ENCODE measurements around the gene COQ10B.
A peak's percentile ranks its signal among the peaks of the same experiment; 100 is the strongest.
"Not testable (repeated sequence)": the region's sequence is repeated elsewhere in the genome, so short reads cannot be mapped to it uniquely, and the experiment has no call there.

Gene COQ10B

DNA sequence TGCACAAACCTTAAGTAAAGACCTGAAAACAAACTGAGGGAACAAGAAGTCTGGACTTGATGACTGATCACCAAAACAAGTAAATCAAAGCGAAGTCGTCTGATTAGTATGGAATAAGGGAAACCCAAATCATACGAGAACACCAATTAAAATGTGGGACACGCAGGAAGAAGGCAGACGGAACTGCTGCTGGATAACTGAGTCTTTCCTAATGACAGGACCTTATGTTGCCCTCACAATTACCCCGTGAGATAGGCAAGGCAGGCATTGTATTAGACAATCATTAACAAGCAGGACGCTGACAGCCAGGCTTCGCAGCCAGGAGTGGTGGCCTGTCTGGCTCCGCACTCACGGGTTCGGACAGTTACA is 614 bp upstream of the COQ10B start:
- no peak for DNase-seq

DNA sequence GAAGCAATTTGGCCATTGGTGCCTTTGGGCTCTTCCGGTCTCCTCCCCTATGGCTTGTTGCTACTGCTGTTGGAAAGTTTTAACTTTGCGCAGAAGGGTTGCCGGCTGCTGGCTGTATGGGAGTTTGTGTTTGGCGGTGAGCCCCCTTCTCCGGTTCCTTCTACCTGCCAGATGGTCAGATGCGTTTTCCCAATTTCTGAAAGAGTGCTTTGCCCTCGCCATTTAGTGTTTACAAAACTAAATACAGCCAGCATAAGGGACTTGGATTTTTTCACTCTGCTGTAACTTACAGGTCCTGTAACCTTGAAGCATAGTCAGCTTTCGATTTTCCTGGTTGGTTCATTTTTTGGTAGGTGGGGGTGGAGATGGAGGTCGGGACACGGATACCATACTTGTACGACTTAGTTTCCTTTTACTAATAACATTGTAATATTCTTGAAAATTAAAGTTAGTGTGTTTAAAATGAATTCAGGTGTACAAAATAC is 604 bp downstream of the COQ10B start:
- DNase-seq = no peak

DNA sequence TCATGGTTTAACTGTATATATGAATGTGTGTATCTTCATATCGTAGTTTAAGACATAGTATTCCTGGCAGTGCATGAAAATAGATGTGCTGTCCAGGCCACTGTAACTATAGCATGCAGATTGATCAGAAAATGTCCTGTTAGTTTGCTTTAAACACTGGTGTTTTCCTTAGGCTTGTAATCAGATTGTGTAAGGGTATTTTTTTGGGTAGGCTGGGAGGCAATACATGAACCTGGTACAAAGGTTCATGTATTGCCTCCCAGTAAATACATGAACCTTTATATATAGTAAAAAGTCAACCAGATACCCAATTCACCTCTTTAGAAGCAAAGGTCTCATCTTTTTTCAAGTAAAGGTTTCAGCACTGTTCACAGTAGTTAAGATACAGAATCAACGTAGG is 1.6 kb downstream of the COQ10B start:
- DNase-seq = no peak

DNA sequence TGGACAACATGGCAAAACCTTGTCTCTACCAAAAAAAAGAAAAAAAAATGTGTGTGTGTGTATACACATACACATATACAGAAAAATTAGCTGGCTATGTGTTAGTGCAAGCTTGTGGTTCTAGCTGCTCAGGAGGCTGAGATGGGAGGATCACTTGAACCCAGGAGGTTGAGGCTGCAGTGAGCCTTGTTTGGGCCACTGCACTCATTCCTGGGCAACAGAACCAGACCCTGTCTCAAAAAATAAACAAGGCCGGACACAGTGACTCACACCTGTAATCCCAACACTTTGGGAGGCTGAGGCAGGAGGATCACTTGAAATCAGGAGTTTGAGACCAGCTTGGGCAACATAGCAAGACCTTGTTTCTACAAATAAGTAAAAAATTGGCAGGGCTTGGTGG is 2.1 kb downstream of the COQ10B start:
- DNase-seq = no peak

DNA sequence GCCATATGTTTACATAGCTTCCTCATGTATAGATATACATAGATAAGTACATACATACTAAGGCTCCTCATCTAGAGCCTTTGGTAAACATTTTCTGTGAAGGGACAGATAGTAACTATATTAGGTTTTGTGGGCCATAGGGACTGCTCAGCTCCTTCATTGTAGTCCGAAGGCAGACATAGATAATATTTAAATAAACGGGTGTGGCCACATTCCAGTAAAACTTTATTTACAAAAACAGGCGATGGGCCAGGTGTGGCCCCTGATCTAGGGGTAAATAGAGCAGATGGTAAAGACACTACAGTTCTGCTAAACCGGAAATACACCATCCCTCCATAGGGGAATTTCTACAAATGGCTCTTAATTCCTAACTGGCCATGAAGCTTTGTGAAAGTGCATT is 7.3 kb downstream of the COQ10B start:
- no peak for DNase-seq

DNA sequence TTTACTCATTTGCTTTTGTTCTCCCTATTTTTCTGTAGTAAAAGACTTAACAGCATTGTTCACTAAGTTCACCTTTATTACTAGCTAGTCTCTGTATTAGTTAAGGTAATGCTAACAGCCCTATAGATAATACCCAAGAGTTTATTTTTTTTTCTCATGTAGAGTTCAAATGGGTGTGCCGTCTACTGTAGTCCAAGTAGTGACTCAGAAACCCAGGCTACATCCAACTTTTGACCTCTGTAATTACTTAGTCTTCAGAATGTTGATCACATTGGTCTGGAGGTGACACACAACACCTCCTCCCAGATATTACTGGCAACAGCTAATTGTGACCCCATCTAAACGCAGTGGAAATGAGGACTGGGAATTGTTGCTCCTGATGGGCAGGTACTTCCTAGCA is 7.7 kb downstream of the COQ10B start:
- DNase-seq = no peak

DNA sequence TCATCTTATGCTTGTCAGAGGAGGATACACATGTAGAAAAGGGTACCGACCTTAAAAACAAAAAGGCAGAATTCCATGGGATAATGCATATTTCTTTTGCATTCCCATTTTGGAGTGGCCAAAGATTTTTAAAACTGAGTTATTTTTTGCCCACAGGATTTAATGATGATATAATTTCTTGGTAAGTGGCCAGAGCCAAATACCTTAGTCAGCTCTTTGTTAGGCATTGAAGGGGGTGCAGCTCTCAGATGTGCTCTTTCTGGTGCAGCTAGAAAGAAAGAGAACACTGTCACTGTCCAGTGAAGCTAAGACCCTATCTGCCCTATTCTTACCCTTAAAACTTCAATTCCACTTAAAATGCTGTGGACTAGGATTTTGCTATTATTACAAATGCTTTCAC is 10.8 kb downstream of the COQ10B start:
- DNase-seq = no peak

DNA sequence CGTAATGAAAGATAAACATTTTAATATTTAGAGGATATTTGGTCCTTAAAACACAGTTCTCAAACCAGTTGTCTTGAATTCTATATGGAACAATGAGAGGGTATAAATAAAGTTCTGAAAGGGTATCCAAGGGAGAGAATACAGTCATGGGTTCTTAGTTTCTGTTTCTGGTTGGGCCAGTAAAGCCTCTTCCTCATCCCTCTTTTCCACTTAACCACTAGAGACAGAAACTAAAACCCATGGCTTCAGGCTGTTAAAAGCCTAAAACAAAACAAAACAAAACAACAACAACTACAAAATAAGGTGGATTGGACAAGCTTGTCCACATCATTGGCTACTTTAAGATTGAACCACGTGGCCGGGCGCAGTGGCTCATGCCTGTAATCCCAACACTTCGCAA is 18.8 kb downstream of the COQ10B start:
- no peak for DNase-seq

DNA sequence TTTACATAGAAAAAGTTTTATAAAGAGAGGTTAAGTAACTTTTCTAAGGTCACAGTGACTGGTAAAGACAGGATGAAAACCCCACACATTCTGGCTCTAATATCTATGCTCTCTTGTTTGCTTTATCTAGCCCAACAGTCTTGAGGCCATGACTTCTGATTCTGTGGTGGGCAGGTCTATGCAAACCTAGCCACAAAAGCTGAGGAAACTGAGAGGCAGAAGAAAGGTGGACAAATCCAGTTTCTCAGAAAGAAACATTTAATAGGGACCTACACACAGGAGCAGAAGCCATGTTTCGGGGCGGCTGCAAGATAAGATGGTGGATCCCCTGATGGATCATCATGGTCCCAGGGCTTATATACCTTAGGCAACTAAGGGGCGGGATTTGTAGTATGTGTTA is 24.4 kb downstream of the COQ10B start:
- DNase-seq = no peak

DNA sequence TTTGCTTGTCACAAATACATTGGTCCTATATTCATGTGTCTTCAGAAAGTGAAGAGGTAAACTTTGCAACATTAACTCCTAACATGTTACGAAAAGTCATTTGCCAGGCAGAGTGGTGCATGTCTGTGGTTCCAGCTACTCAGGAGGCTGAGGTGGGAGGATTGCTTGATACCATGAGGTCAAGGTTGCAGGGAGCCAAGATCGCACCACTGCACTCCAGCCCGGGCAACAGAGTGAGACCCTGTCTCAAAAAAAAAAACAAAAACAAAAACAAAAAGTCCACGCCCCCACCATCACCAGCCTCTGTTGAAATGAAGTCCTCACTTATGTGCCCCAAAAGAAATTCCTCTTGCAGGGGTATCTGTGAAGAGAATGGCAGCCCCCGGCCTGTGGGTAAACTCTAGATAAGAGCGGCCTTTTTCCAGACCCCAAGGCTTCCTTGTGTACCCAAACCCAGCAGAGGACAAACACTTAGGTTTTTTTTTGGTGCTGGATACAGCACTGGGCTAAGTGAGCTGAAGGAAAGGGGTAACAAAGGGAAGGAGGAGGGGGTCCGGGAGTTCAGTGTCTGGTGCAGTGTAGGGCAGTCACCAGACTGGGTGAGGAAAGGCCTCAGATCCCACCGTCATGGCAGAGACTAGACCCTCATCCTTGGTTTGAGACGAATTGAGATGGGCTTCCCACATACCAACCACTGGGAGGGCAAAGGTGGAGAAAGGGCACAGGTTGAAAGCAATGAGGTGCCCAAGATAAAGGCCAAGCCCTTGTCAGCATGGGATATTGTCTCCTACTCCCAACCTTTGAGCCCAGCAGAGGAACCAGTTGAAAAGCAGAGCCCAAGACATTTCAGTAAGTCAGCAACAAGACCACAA is 27.0 kb downstream of the COQ10B start:
- no peak for DNase-seq

DNA sequence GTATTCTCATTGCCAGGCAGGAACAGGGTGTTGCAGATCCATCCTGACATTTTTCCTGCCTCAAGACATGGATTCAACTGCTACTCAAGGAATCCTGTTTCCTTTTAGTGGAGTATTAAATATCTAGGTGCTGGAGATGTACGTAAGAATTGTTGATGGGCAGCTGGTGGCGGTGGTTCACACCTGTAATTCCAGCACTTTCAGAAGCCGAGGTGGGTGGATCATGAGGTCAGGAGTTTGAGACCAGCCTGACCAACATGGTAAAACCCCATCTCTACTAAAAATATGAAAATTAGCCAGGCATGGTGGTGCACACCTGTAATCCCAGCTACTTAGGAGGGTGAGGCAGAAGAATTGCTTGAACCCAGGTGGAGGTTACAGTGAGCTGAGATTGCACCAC is 30.9 kb downstream of the COQ10B start:
- DNase-seq = not testable (repeated sequence)

DNA sequence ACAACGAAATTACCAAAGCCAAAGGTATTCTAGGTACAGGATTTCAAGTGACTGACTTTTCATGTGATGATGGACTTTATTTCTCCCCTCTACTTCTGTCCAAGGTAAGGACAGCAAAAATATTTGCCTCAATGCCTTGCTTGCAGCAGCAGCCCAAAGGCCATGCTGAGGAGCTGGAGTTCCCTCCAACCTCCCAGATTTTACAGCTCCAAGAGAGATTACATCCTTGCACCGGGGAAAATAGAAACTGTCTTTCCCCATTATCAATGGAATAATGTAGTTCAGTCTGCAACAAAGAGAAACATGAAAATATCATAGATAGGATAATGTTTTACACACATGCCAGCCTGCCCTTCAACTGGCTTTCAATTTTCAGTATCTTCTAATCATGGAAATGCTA is 32.8 kb downstream of the COQ10B start:
- DNase-seq = no peak

DNA sequence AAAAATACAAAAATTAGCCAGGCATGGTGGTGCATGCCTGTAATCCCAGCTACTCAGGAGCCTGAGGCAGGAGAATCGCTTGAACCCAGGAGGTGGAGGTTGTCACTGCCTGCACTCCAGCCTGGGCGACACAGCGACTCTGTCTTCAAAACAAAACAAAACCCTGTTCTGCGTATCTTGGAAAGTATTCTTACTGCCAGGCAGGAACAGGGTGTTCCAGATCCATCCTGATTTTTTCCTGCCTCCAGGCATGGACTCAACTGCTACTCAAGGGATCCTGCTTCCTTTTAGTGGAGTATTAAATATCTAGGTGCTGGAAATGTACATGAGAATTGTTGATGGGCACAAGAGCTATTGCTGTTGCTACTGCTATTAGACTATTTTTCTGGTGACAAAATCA is 34.0 kb downstream of the COQ10B start:
- no peak for DNase-seq

DNA sequence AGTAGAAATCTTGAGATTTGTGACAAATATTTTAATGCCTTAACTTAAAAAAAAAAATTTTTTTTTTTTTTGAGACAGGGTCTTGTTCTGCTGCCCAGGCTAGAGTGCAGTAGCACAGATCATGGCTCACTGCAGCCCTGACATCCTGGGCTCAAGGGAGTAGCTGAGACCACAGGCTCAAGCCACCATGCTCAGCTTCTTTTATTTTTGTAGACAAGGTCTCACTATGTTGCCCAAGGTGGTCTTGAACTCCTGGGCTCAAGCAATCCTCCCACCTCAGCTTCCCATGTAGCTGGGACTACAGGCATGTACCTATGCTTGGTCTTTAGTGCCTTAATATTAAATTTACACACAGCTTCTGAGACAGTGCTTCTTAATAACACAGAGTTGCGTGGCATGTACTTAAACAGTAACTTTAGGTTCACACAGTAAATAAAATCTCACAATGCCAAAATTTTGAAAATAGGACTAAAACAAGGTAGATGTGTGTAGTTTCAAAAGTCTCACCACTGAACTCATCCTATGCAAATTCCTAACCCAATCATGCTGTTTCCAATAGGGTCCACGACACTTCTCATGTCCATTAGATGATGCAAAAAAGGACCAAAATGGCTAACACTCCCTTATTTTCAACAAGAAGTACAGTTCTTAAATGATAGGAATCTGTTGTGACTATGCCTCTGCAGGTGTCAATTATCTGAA is 42.2 kb downstream of the COQ10B start:
- DNase-seq = no peak

DNA sequence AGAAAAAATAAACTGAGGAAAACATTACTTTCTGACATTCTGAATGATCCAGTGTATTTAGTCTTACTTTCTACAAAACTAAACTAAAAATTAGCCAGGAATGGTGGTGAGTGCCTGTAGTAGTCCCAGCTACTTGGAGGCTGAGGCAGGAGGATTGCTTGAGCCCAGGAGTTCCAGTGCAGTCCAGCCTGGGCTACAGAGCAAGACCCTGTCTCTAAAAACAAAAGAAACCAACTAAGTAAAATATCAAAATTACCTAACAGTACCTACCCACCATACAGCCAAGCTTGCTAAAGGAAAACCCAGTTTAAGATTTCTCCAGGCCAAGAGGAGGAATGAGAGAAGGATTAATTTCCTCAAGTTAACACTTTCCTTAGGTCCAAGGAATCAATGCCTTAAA is 43.3 kb downstream of the COQ10B start:
- no peak for DNase-seq

DNA sequence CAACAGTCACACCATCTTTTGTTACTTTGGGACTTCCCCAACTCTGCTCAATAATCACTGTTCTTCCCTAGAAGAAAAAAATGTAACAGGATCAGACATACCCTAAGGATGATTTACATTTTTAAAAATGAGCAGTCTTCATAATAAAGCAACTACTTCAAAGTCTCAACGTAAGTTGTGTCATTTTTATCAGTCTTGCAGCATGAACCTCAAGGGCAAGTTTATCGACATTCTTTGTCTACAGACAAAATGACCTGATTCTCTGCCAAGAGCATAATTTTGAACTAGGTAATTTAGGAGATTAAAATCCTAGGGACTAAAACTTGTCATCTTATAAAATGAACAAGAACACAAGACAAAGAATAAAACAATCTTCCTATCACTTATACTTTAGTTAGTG is 44.0 kb downstream of the COQ10B start:
- no peak for DNase-seq

DNA sequence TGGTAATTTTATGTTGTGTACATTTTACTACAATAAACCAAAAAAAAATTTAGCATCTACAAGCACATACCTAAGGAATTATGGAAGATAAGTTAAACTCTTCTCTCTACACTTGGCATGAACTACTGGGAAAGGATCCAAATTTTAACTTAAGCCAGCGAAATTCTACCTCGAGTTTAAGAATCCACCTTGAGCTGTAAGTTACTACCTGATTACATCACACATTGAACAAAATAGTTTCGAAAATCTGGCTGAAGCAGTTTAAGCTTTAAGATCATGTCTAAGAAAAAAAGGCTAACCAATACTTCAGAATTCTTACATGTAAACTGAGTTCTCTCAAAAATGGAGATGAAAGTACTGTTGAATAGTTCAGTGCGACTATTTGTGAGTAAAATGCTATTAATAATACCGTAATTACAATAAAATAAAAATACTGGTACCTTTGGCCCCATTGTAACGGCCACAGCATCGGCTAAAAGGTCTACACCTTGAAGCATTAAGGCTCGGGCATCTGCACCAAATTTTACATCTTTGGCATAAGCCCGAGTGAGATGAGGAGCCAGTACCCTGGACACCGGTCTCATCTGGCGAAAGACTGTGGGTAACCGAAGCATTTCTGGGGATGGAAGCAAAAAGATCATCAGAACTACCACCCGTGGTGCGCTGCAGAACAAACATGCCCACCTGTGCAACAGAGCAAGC is 45.0 kb downstream of the COQ10B start:
- DNase-seq = no peak

DNA sequence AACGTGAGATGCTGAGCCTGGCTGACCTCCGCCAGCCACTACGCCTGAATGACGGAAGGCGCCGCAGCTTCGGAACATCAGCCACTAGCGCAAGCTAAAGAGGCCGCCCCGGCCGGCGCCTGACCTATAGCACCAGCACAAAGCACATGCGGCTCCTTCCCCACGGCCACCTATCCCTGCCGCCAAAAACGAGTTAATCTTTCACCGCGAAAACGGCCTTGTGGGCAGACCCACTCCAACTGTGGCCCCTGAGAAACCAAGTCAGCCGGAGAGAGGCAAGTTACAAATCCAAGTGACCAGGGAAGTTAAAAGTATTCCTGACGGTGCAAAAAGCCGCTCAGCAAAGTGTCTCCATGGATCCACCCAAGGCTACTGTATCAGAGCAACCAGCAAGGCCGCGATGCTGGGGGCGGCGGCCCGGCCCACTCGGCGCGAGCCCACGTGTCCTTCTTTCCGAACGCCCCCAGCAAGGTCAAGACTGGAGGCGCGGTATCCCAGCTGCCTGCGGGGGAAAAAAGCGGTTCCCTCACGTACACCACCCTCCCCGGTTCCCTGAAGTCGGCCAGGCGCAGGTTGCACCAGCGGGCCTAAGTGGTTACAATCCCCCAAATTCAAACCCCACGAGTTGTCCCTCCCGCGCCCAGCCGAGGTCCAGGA is 45.7 kb downstream of the COQ10B start:
- DNase-seq = peak; percentile 50

DNA sequence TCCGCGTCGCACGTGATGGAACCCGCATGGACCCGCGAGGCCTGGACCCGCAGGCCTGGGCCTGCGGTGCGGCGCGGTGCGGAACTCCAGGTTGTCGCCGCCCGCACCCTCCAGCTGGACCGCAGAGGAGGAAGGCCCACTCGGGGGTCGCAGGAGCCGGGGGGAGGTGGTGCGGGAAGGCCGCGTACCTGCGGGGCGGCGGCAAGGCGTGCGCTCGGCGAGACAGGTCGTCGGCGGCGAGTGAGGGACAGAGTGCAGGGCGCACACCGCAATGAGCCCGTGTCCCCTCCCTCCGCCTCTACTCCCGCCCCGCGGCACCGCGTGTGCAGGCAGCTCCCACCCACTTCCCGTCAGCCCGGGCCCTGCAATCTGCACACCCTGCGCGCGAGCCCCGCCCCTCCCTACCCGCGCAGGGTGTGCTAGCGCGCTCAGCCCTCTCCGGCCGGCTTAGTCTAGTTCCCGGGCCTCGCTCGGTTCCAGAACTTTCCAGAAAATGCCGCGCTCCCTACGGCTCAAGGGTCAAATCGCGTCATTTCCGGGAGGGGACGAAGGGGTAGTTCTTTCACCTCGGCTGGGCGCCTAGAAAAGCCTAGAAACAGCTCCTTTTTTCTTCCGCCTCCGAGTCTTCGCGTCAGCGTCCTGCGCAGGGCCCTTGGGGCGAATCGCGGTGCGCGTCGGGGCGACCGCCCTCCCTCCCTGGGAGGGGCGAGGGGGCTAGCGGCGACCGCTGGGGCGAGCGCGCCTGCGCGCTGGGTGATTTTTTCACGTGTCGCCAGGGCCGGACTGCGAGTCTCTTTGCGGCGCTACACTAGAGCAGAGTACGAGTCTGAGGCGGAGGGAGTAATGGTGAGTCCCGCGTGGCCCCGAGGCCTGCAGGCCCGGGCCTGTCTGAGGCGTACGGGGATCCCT is 46.5 kb downstream of the COQ10B start, which contains the start of the genes HSPD1 and HSPE1:
HSPD1 (minus strand) TSS at position 247 of the 909 bp plus-strand sequence. CDS start 992 bp downstream, outside the sequence.
HSPE1 (plus strand) TSS at position 786 of the 909 bp plus-strand sequence; CDS start at position 844, 58 bp downstream.
- peak; percentile 96 for DNase-seq

DNA sequence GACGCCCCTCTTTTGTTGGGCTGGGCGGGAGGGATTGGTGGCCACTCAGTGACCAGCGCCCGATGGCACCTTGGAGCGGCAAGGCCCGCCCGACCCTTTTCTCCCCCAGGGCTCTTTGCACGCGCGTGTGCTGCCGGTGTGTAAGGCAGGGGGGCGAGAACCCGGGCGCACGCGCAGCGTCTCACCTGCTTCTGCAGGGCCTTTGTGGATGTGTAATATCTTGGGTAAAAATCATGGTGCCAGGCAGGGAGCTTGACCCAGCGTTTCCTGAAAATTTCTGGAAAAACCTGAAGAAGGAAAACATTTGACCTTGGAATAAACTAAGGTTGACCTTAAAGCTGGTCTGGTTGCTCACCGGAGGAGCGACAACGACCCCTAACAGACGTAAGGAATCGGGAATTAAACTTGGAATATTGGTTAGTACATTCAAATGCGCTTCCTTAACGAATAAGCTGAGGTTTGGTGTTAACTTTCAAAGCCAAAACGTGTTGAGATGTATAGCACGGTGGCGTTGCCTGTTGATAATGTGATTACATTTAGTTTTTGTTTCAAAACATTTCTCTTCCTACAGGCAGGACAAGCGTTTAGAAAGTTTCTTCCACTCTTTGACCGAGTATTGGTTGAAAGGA is 47.3 kb downstream of the COQ10B start:
- DNase-seq = no peak

DNA sequence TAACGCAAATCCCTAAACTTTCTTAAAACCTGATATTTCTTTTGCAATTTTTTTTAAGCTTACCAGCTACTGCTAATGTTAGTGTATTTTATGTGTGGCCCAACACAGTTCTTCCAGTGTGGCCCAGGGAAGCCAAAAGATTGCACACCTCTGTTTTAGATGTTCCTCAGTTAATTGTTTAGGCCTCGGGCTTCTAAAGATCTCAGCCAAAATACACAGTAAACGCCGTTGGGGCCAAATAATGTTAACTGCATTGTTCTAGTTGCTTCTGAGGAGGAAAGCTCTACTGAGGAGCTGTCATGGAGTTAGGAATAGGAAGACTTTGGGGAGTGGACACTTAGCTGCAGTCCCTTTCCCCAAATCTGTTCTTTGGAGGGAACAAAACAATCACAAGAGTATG is 48.8 kb downstream of the COQ10B start:
- no peak for DNase-seq

Measured in activated CD8-positive, alpha-beta memory T cell treated with anti-CD3 and anti-CD28 coated beads, Interleukin-2, amount 50 U/mL, for 4 hours (primary cell).